ENCODE results near the gene SPINK8. TPM values are rescaled to one million over a fixed set of nuclear protein-coding genes. Genes with fewer than 3 reads are reported as not detected.
A peak's percentile ranks its signal among the peaks of the same experiment; 100 is the strongest.

Gene SPINK8
- polyA plus RNA-seq, 3 donors: not detected

DNA sequence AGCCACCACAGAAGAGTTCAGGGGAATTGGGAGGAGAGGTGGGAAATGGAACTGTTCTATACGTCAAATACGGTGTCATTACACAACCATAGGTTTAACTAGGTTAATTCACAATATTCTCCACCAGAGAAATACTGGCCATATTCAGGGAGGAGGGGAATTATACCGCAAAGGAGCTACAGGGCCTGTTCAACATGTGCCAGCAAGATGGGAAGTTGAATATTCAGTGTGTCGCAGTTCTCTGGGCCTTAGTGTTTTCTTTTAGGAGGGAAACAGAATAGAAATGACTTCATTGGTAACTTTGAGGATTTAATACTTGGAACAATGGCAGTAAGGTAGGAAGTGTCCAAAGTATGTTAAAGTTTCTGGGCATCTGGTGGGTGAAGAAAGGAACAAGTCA, 20.5 kb upstream of the SPINK8 start:
- H3K4me2 ChIP-seq (replicated peaks; ENCODE audit: extremely low read depth, low read length, poor library complexity, severe bottlenecking): no peak overlapping the region
- no peak for DNase-seq
- no peaks in the 10 kb centered on the region for H3K4me1 ChIP-seq (ENCODE audit: control insufficient read depth in 1 of 2, insufficient read depth in 2 of 2, low read length in 2 of 2)
- H3K9me3 ChIP-seq (replicated peaks in 1 of 2; ENCODE audit: control insufficient read depth in 1 of 2, insufficient read depth in 1 of 2, low read length in 2 of 2): peaks cover 9 to 24% of the 10 kb centered on the region in 2 donors
- TF ChIP-seq, protein P1, sequence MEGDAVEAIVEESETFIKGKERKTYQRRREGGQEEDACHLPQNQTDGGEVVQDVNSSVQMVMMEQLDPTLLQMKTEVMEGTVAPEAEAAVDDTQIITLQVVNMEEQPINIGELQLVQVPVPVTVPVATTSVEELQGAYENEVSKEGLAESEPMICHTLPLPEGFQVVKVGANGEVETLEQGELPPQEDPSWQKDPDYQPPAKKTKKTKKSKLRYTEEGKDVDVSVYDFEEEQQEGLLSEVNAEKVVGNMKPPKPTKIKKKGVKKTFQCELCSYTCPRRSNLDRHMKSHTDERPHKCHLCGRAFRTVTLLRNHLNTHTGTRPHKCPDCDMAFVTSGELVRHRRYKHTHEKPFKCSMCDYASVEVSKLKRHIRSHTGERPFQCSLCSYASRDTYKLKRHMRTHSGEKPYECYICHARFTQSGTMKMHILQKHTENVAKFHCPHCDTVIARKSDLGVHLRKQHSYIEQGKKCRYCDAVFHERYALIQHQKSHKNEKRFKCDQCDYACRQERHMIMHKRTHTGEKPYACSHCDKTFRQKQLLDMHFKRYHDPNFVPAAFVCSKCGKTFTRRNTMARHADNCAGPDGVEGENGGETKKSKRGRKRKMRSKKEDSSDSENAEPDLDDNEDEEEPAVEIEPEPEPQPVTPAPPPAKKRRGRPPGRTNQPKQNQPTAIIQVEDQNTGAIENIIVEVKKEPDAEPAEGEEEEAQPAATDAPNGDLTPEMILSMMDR (IDR thresholded peaks at IDR 0.05): no peak
- no peaks in the 10 kb centered on the region for H3K27me3 ChIP-seq (ENCODE audit: control insufficient read depth in 2 of 2, insufficient read depth in 2 of 2, low read length in 2 of 2)
- no peaks in the 10 kb centered on the region for H3K36me3 ChIP-seq (replicated peaks in 1 of 2; ENCODE audit: control insufficient read depth in 1 of 2, insufficient read depth in 2 of 2, low read length in 2 of 2)
- Mint-ChIP-seq H3K36me3 (no peaks in the 10 kb centered on the region), H3K4me1 (no peaks in the 10 kb centered on the region), H3K4me3 (no peak overlapping the region), H3K9me3 (peaks cover 10 to 25% (median 12%) of the 10 kb centered on the region in 7 donors), H3K27me3 (ENCODE audit: low read depth in 3 of 3) (peaks cover 0 to 3% (median 2%) of the 10 kb centered on the region in 3 donors), H3K27ac (no peak overlapping the region)
- H2AFZ ChIP-seq (ENCODE audit: insufficient read depth, low read depth, low read length, poor library complexity, severe bottlenecking): no peak overlapping the region
- no peak overlapping the region for H3K27ac ChIP-seq (ENCODE audit: low read depth in 1 of 2, low read length in 2 of 2)
- WGBS (ENCODE audit: insufficient coverage): 100% methylated on average over 2 of the region's 4 CpGs
- intact Hi-C loops (cut with micrococcal nuclease): no loop called here
- no peaks in the 10 kb centered on the region for H3K79me2 ChIP-seq (ENCODE audit: insufficient read depth, low read length)
- H3K9ac ChIP-seq (ENCODE audit: insufficient read depth, low read length, poor library complexity, severe bottlenecking): no peak overlapping the region
- H4K20me1 ChIP-seq (ENCODE audit: insufficient read depth, low read length): no peaks in the 10 kb centered on the region
- H3K4me3 ChIP-seq (replicated peaks in 1 of 3; ENCODE audit: low read depth in 2 of 3, low read length in 3 of 3): no peak overlapping the region

DNA sequence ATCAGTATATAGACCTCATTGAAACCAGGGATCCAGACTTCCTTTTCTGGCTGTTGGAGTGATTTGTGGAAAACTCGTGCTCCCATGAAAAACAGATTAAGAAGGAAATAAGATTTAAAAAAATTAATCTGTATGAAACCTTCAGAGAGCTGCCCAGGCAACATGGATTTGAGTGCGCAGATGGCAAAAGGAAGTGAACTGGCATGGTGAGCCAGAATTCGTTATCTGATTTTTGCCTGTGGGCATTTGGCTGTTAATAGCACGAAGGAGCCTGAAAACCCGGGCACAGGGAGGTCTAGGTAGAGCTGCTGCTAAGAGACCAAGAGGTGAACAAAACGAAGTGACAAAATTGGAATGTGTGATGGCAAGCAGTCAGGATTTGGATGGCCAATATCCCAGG, 19.1 kb upstream of the SPINK8 start:
- no peaks in the 10 kb centered on the region for H3K27me3 ChIP-seq (ENCODE audit: control insufficient read depth in 2 of 2, insufficient read depth in 2 of 2, low read length in 2 of 2)
- H4K20me1 ChIP-seq (ENCODE audit: insufficient read depth, low read length): no peaks in the 10 kb centered on the region
- H3K4me1 ChIP-seq (ENCODE audit: control insufficient read depth in 1 of 2, insufficient read depth in 2 of 2, low read length in 2 of 2): no peaks in the 10 kb centered on the region
- H3K27ac Mint-ChIP-seq: peak overlapping the region in 1 of 7 donors; percentile 10
- H3K9ac ChIP-seq (ENCODE audit: insufficient read depth, low read length, poor library complexity, severe bottlenecking): no peak overlapping the region
- H3K27me3 Mint-ChIP-seq (ENCODE audit: low read depth in 3 of 3): peaks cover 0 to 2% (median 2%) of the 10 kb centered on the region in 3 donors
- intact Hi-C loops (cut with micrococcal nuclease): no loop called here
- H3K27ac ChIP-seq (ENCODE audit: low read depth in 1 of 2, low read length in 2 of 2): no peak overlapping the region
- H3K4me3 ChIP-seq (replicated peaks in 1 of 3; ENCODE audit: low read depth in 2 of 3, low read length in 3 of 3): no peak overlapping the region
- 96% methylated on average over 6 of the region's 6 CpGs for WGBS (ENCODE audit: insufficient coverage)
- no peak overlapping the region for H3K4me2 ChIP-seq (replicated peaks; ENCODE audit: extremely low read depth, low read length, poor library complexity, severe bottlenecking)
- no peaks in the 10 kb centered on the region for H3K36me3 ChIP-seq (replicated peaks in 1 of 2; ENCODE audit: control insufficient read depth in 1 of 2, insufficient read depth in 2 of 2, low read length in 2 of 2)
- H3K4me1 Mint-ChIP-seq: no peaks in the 10 kb centered on the region
- peaks cover 7 to 13% (median 11%) of the 10 kb centered on the region in 7 donors for H3K9me3 Mint-ChIP-seq
- H2AFZ ChIP-seq (ENCODE audit: insufficient read depth, low read depth, low read length, poor library complexity, severe bottlenecking): no peak overlapping the region
- no peak overlapping the region for H3K4me3 Mint-ChIP-seq
- no peaks in the 10 kb centered on the region for H3K79me2 ChIP-seq (ENCODE audit: insufficient read depth, low read length)
- no peaks in the 10 kb centered on the region for H3K36me3 Mint-ChIP-seq
- peaks cover 4 to 16% of the 10 kb centered on the region in 2 donors for H3K9me3 ChIP-seq (replicated peaks in 1 of 2; ENCODE audit: control insufficient read depth in 1 of 2, insufficient read depth in 1 of 2, low read length in 2 of 2)
- no peak for DNase-seq
- TF ChIP-seq, protein P1 (IDR thresholded peaks at IDR 0.05): no peak
